CD4-positive, alpha-beta T cell (primary cell): ENCODE results near the gene GABARAP. TPM values are rescaled to one million over a fixed set of nuclear protein-coding genes. Genes with fewer than 3 reads are reported as not detected.
A peak's percentile ranks its signal among the peaks of the same experiment; 100 is the strongest.

Source experiments
- ATAC-seq: fragments of 200-7000 bp; cut with Tn5 transposase; one replicate; pipeline ENCODE4 v1.10.0; 2022; ENCODE audit warnings: mild to moderate bottlenecking; ENCODE audit not compliant: poor library complexity
- CTCF ChIA-PET: fragments of 350-600 bp; sonication (Branson Sonifier 250); formaldehyde crosslinking; loops from one replicate; lab custom pipeline; 2021; ENCODE audit warnings: antibody characterized with exemption, inconsistent platforms; lab: Charles Lee
- POLR2A ChIA-PET: fragments of 350-600 bp; sonication (Branson Sonifier 250); formaldehyde crosslinking; loops from one replicate; lab custom pipeline; 2021; ENCODE audit warnings: antibody characterized with exemption, inconsistent platforms; lab: Charles Lee
- DNase-seq, 14 experiments: peaks; one replicate each; pipeline ENCODE4 v3.0.0-alpha.2; 2013 to 2020; ENCODE audit warnings: mixed read lengths in 2 of 14
- H3K27ac ChIP-seq, 2 donors: one replicate each; pipeline versions ENCODE4 v1.5.1 to v1.7.0; 2013; ENCODE audit warnings: low read length in 2 of 2, low read depth in 1 of 2, mild to moderate bottlenecking in 1 of 2
- H3K27me3 ChIP-seq, 2 experiments: 1 replicate in 1 of 2; 2 replicates in 1 of 2; pipeline versions ENCODE4 v1.6.1 to v1.7.0; 2013; ENCODE audit warnings: low read length in 2 of 2, control low read depth in 1 of 2, mild to moderate bottlenecking in 1 of 2, moderate library complexity in 1 of 2; ENCODE audit not compliant: insufficient read depth in 2 of 2, control insufficient read depth in 1 of 2
- H3K36me3 ChIP-seq: one replicate; pipeline ENCODE4 v1.6.1; 2013; ENCODE audit warnings: low read length, control low read depth; ENCODE audit not compliant: insufficient read depth
- H3K4me1 ChIP-seq: one replicate; pipeline ENCODE4 v1.6.1; 2013; ENCODE audit warnings: low read length, control low read depth; ENCODE audit not compliant: insufficient read depth
- H3K4me3 ChIP-seq: one replicate; pipeline ENCODE4 v1.5.1; 2013; ENCODE audit warnings: mild to moderate bottlenecking, low read length, moderate library complexity
- H3K9me3 ChIP-seq, 2 experiments: 1 replicate in 1 of 2; 2 replicates in 1 of 2; pipeline versions ENCODE4 v1.6.1 to v1.7.0; 2013; ENCODE audit warnings: low read length in 2 of 2, mild to moderate bottlenecking in 2 of 2, control low read depth in 1 of 2, moderate library complexity in 1 of 2; ENCODE audit not compliant: control insufficient read depth in 1 of 2, insufficient read depth in 1 of 2
- H3K27ac Mint-ChIP-seq: one replicate; pipeline ENCODE4 v1.8.0; 2020; ENCODE audit warnings: mixed read lengths
- H3K27me3 Mint-ChIP-seq: one replicate; pipeline ENCODE4 v1.8.0; 2021; ENCODE audit warnings: mixed read lengths
- H3K36me3 Mint-ChIP-seq: one replicate; pipeline ENCODE4 v1.8.0; 2021; ENCODE audit warnings: low read depth, mixed read lengths
- H3K4me1 Mint-ChIP-seq: one replicate; pipeline ENCODE4 v1.8.0; 2021; ENCODE audit warnings: low read depth, mixed read lengths
- H3K4me3 Mint-ChIP-seq: one replicate; pipeline ENCODE4 v1.8.0; 2020; ENCODE audit warnings: mild to moderate bottlenecking, mixed read lengths
- H3K9me3 Mint-ChIP-seq: one replicate; pipeline ENCODE4 v1.8.0; 2020; ENCODE audit warnings: mixed read lengths
- intact Hi-C, 2 experiments: fragments of 100-400 bp; cut with DNase I in 1 of 2; cut with micrococcal nuclease in 1 of 2; formaldehyde crosslinking; loops; one replicate each; pipeline versions ENCODE4 v1.15.1 to v1.9.0; 2023 to 2025; cut with DNase I, micrococcal nuclease
- total RNA-seq, 174 experiments: library from RNA in 2 of 174; stranded (reverse) in 2 of 174; gene quantifications; one replicate each; pipeline ENCODE4 v1.2.3 and lab custom pipeline; 2021 to 2026
- TF ChIP-seq, protein P1 (sequence below): fragments of 200-600 bp; IDR thresholded peaks from one replicate; pipeline ENCODE4 v1.8.0; 2022; ENCODE audit warnings: antibody characterized with exemption, mild to moderate bottlenecking

GABARAP gene
- total RNA-seq, 2 experiments from 2014 or later = 182 to 195 TPM

DNA sequence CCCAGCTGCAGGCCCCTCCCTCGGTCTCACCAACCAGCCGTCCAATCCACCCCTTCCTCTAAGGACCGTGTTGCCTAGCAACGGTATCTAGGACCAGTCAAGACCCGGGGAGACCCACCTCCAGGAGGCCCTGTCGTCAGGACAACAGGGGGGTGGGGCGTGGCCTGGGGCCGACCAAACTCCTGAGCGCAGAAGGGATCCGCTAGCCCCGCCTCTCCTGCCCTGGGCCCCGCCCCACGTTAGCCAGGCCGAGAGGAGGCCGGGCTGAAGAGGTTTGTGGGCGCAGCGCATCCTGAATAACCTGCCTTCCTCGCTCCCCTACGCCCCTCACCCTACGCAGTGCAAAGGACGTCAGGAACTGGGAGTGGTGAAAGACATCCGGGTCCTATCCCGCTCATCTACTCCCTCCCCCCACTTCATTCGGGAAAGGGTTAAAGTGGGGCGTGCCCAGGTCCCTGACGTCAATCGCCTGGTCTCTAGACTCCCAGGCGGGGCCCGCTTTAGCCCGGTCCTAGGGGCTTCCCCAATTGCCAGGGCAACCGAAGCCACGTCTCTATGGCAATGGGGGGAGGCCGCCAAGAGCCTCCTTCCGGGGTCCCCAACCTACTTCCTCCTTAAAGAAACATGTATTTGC, 37.3 kb downstream of the GABARAP start:
- H3K36me3 Mint-ChIP-seq = peaks cover 15% of the 10 kb centered on the region
- Histone ChIP-seq H3K27ac (peak overlapping the region; percentile 86 to 95), H3K4me3 (peak overlapping the region; percentile 66), H3K27me3 (no peaks in the 10 kb centered on the region), H3K36me3 (peaks cover 2% of the 10 kb centered on the region), H3K4me1 (peaks cover 31% of the 10 kb centered on the region), H3K9me3 (no peaks in the 10 kb centered on the region)
- intact Hi-C loops = loop anchor here (1.0 kb wide), 3 partner anchors 9 to 230 kb away; partner anchors contain the start of genes DVL2 (in 1 of the 2) and TMEM102 (in 1 of the 2)
- POLR2A ChIA-PET = interaction anchor here (0.9 to 1.3 kb wide), 3 partner anchors 9 to 29 kb away, joined by 3 to 6 read pairs (median 4); partner anchors contain the start of genes ACADVL, DLG4 and DVL2
- ATAC-seq = peak; percentile 81
- TF ChIP-seq, protein P1, sequence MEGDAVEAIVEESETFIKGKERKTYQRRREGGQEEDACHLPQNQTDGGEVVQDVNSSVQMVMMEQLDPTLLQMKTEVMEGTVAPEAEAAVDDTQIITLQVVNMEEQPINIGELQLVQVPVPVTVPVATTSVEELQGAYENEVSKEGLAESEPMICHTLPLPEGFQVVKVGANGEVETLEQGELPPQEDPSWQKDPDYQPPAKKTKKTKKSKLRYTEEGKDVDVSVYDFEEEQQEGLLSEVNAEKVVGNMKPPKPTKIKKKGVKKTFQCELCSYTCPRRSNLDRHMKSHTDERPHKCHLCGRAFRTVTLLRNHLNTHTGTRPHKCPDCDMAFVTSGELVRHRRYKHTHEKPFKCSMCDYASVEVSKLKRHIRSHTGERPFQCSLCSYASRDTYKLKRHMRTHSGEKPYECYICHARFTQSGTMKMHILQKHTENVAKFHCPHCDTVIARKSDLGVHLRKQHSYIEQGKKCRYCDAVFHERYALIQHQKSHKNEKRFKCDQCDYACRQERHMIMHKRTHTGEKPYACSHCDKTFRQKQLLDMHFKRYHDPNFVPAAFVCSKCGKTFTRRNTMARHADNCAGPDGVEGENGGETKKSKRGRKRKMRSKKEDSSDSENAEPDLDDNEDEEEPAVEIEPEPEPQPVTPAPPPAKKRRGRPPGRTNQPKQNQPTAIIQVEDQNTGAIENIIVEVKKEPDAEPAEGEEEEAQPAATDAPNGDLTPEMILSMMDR = no peak
- peak overlapping the region; percentile 83 for H3K4me3 Mint-ChIP-seq
- peak overlapping the region; percentile 87 for H3K27ac Mint-ChIP-seq
- CTCF ChIA-PET = interaction anchor here (0.6 to 2.6 kb wide), 4 partner anchors 9 to 153 kb away, joined by 3 to 13 read pairs (median 4); no protein-coding TSS in a partner anchor
- peak; percentile 84 to 99 (median 94) for DNase-seq
- H3K9me3 Mint-ChIP-seq = no peaks in the 10 kb centered on the region
- no peaks in the 10 kb centered on the region for H3K27me3 Mint-ChIP-seq
- peaks cover 36% of the 10 kb centered on the region for H3K4me1 Mint-ChIP-seq

DNA sequence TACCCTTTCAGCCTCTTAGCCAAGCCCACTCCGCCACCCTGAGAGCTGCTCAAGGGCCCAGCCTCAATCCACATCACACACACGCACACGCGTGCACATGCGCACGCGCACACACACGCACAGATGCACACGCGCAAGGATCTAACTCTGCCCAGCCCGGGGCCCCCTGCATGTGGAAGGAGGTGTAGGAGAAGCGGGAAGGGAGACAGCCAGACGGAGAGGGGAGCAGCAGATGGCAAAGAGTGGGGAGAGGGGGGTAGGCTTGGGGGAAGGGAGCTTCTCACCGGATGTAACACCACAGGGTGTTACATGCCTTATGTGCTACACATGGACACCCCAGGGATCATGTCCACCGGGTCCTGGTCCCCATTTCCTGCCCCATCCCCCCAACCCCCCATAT, 37.9 kb downstream of the GABARAP start:
- ChIA-PET CTCF (interaction anchor here (0.6 to 2.6 kb wide), 4 partner anchors 10 to 153 kb away, joined by 3 to 13 read pairs (median 4); no protein-coding TSS in a partner anchor), POLR2A (interaction anchor here (0.8 kb wide), 1 partner anchor 30 kb away, joined by 4 read pairs; the partner anchor contains the start of gene DVL2)
- H3K36me3 ChIP-seq = peaks cover 2% of the 10 kb centered on the region
- DNase-seq = peak in 2 of 14 experiments; percentile 12 to 70
- intact Hi-C loops = no loop called here
- H3K27me3 Mint-ChIP-seq = no peaks in the 10 kb centered on the region
- no peak for ATAC-seq
- peaks cover 35% of the 10 kb centered on the region for H3K4me1 Mint-ChIP-seq
- H3K9me3 Mint-ChIP-seq = no peaks in the 10 kb centered on the region
- TF ChIP-seq, protein P1 = no peak
- H3K4me3 ChIP-seq = peak overlapping the region; percentile 66
- H3K27me3 ChIP-seq = no peaks in the 10 kb centered on the region
- peaks cover 31% of the 10 kb centered on the region for H3K4me1 ChIP-seq
- H3K4me3 Mint-ChIP-seq = peak overlapping the region; percentile 83
- peaks cover 15% of the 10 kb centered on the region for H3K36me3 Mint-ChIP-seq
- peak overlapping the region; percentile 86 to 95 for H3K27ac ChIP-seq
- no peaks in the 10 kb centered on the region for H3K9me3 ChIP-seq
- peak overlapping the region; percentile 87 for H3K27ac Mint-ChIP-seq

DNA sequence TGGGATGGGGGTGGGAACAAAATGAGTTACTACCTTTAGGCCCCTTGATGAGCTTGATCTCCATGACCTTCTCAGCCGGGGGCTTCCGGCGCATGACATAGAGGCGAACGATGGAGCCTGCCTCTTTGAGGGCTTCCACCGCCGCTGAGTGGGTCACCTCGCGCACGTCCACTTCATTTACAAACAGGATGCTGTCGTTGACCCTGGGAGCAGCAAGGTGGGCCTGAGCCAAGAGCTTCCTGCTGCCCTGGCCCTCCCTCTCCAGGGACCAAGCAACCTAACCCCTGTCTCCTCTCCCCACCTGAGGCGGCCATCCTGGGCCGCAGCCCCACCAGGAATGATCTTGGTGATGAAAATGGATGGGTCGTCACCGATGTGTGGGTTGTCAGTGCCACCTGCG, 38.9 kb downstream of the GABARAP start:
- Mint-ChIP-seq H3K36me3 (peaks cover 15% of the 10 kb centered on the region), H3K27me3 (no peaks in the 10 kb centered on the region), H3K27ac (peak overlapping the region; percentile 87), H3K4me1 (peaks cover 35% of the 10 kb centered on the region), H3K4me3 (no peak overlapping the region), H3K9me3 (no peaks in the 10 kb centered on the region)
- CTCF ChIA-PET = no interaction called here
- intact Hi-C loops = no loop called here
- peak overlapping the region in 1 of 2 donors; percentile 86 for H3K27ac ChIP-seq
- H3K4me3 ChIP-seq = no peak overlapping the region
- no peaks in the 10 kb centered on the region for H3K27me3 ChIP-seq
- TF ChIP-seq, protein P1 = no peak
- ATAC-seq (no peak), DNase-seq (peak in 1 of 14 experiments; percentile 43)
- H3K4me1 ChIP-seq = peaks cover 31% of the 10 kb centered on the region
- peaks cover 2% of the 10 kb centered on the region for H3K36me3 ChIP-seq
- H3K9me3 ChIP-seq = no peaks in the 10 kb centered on the region
- POLR2A ChIA-PET = no interaction called here
